Endometrial microvascular endothelial cells (primary cell): ENCODE measurements around the gene PRSS22. TPM values are rescaled to one million over a fixed set of nuclear protein-coding genes. Genes with fewer than 3 reads are reported as not detected.

ENCODE experiments used
- in situ Hi-C: cut with HindIII; loops from 2 replicates; pipeline ENCODE4 v1.10.0; 2017; ENCODE audit warnings: low sequenced_read_pairs, low pct_unique_long_range_greater_than_20kb; ENCODE audit errors: inconsistent ontology term
- total RNA-seq: library from RNA; depleted of rRNA; stranded (reverse); fragments of >200 nt; gene quantifications from one replicate; pipeline ENCODE4 v1.2.3, GENCODE V29; 2015; ENCODE audit errors: inconsistent ontology term

The PRSS22 gene
- total RNA-seq, 1 donor from 2014 or later, result not detected

DNA sequence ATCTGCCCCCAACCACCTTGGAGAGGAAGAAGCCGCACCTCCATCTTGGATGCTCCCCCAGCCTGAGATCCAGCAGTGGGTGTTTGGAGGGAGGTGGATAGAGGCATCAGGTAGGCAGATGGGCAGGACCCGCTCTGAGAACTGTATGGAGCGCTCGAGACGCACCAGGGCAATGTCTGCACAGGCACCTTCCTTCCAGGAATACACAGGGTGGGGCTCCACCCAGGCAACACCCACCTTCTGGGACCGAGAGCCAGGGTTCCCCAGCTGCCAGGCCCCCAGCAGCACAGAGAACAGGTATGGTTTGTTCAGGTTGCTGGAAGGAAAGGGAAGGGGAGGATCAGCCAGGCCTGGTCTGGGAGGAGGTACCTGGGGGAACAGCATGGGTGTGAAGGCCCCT is 2.4 kb downstream of the PRSS22 start:
- in situ Hi-C loops, result no loop called here

DNA sequence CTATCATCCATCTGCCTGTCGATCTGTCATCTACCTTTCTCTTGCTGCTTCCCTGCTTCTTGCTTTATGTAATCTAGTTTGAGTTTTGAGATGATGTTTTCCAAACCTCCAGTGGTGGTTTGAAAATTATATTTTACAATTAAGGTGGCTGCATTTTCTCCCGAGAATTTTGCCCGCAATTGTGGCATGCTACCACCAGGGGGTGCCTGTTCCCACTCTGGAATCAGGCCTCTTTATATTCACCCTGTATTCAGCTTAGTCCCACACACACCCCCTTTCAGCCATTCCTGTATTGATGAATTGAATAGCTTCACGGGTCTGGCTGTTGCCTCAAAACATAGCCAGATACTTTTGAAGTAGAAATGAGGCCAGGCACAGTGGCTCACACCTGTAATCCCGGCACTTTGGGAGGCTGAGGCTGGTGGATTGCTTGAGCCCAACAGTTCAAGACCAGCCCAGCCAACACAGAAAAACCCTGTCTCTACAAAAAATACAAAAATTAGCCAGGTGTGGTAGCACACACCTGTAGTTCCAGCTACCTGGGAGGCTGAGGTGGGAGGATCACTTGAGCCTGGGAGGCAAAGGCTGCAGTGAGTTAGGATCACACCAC is 3.2 kb downstream of the PRSS22 start:
- in situ Hi-C loops, result no loop called here

DNA sequence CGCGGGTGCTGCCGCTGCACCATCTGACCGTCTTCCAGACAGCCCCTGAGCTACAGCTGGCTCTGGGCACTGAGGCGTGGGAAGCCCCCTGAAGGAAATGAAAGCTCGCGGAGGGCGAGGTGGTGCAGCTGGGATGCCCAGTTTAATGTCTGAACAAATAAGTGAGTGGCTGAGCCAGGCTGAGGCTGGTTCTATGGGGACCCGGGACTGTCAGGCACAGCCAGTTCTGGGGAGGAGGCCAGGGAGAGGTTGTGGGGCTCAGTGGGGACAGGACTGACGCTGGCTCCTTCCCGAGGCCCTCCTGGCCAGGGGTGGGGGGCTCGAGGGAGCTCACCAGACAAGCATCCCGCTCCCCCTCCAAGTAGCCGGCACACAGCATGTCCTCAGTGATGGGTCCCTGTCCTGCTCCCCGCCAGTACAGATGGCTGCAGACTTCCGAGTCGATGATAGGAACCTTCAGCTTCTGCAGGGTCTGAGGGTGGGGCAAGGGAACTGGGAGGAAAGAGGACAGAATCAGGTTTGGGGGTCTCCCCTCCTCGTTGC is 4.4 kb downstream of the PRSS22 start:
- in situ Hi-C loops, result no loop called here

DNA sequence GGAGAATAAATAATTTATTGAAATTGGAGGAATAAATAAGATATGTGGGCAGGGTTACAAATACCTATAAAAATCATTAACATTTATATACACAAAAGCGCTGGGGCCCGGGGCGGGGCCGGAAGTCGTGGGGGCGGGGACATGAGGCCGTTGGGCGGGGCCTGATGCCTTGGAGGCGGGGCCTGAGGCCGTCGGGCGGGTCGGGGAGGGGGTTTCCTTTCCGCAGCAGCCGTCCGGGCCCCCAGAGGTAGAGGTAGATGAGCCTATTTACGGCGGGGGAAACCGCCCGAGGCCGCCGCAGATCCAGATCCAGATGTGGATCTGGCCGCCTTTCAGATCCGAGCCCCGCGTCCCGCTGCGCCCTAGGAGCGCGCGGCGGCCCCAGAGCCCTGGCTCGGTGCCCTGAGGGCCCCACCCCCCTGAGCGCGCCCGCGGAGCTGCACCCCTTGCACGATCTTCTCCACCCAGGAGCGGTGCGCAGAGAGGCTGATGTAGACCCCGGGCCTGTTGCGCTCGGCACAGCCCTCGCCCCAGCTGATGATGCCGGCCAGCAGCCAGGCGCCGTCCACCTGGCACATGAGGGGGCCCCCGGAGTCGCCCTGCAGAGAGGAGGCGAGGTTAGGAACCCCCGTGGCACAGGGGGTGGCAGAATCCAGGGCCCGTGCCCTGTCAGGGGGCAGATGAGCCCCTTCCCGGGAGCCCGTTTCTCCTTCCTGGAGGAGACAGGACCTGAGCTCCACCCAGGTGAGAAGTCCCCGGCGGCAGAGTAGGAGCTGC is 5.1 kb downstream of the PRSS22 start:
- in situ Hi-C loops, result no loop called here

DNA sequence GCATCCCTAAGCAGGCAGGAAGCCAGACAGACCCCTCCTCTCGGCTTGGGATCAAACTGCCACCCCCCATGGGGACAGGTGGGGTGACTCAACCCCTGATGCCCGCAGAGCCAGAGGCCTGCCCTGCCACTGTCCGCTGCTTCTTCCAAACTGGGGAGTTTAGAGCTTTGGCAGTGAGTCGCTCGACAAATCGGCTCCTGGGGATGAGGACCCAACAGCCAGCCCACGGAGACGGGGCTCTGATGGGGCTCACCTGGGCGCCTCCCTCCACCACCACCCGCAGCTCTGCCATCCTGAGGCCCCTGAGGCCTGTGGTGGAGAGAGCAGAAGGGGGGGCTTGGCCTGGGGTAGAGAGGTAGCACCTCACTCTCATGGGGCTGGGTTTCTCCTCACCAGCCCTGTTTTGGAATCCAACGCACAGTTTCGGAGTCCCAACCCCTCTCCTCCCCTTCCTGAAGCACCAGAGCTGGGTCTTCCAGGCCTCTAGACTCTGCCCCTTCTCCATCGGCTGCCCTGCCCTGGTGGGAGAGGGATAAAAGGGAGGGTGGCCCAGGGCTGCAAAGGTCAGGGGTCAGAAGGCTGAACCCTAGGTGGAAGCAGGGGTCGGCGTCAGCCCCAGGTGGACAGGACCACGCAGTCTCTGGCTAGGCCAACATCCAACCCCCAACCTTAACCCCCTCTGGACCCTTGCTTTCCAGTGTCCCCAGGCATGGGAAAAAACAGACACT is 5.8 kb downstream of the PRSS22 start:
- in situ Hi-C loops, result no loop called here

DNA sequence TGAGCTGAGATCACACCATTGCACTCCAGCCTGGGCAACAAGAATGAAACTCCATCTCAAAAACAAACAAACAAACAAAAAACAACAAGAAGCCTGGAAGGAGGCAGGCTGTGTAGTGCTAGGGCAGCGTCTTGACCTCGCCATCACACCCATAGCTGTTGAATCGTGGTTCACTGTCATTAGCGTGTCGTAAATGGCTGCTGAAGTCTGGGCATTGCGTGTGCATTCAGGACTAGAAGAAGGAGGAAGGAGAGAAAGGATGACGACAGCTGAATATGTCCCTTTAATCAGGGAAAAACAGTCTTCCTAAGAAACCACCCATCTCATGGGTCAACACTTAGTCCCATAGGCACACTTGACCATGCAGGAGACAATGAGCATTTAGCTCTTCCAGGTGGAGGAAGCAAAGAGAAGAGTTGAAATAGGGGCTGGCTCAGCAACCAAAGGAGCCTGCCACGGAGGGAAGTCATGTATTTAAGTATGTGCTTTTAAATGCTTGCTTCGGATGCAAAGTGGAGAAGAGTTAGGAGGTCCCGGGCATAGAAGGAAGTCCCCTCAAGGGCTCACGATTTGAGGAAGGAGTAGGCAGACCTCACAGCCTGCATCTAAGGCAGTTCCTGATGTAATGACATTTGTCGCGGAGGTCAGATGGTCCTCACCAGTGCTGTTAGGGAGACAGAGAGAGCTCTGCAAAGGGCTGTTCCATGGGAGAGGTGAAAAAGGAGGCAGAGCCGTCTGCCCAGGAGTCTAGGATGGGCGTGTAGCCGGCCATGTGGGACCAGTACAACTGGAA is 8.8 kb downstream of the PRSS22 start:
- in situ Hi-C loops, result no loop called here

DNA sequence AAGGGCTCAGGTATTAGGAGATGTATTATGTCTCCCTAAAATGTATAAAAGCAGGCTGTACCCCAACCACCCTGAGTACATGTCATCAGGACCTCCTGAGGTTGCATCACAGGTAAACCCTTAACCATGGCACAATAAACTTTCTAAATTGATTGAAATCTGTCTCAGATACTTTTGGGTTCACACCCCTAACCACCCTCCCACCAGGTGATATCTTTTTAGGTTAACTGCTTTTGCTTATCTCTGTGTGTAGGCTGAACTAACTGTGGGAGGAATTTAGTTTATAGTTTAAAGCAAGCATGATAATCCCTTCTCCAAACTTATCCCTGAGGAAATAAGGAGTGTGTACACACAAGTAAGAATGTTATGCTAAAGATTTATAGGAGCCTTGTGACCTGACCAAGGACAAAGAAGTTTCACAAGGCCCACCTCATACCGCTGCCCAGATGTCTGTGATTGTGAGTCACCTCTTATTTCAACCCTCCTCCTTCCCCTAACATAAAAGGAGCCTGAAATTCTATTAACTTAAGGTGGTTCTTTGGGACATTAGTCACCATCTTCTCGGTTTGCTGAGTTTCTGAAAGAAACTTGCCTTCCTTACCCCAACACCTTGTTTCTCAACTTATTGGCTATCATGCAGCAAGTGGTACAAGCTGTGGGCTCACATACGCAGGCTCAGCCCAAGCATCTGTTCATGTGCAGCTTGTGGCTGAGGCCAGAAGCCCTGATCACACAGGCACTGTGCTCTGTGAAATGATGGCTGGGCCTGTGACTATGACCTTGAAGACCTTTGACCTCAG is 11.3 kb downstream of the PRSS22 start:
- in situ Hi-C loops, result no loop called here

DNA sequence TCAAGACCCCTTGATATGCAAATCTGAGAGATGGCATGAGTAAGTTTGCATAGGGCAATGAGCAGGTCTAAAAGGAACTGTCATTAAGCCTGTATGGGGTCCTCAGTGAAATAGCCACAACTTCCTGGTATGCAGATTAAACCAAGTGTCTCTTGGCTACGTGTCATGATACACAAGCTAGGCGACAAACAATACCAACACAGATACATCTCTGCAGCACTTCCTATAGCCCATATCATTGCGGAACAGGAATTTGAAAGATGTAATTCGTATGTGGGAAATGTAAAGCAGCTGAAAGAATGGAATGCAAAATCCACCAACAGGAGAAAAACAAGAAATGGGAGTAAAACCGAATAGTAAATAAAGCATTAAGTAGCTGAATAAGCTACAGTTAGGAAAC is 12.9 kb downstream of the PRSS22 start:
- in situ Hi-C loops, result no loop called here

DNA sequence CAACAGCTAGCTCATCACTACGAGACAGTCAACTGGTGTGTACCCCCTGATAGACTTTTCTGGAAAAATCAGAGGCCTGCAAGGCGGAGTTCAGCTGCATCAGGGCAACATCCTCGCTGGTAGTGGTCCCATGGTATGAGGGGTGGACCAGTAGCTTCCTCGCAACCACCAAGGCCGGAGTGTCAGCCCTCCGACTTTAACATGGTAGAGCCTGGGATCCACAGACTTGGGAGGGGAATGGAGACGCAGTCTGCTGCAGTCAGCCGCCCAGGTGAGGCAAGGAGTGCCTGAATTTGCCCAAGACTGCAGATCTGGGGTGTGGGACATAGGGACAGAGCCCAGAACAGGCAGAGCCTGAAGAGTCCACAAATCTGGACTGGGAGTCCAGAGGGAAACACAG is 14.4 kb downstream of the PRSS22 start:
- in situ Hi-C loops, result no loop called here

DNA sequence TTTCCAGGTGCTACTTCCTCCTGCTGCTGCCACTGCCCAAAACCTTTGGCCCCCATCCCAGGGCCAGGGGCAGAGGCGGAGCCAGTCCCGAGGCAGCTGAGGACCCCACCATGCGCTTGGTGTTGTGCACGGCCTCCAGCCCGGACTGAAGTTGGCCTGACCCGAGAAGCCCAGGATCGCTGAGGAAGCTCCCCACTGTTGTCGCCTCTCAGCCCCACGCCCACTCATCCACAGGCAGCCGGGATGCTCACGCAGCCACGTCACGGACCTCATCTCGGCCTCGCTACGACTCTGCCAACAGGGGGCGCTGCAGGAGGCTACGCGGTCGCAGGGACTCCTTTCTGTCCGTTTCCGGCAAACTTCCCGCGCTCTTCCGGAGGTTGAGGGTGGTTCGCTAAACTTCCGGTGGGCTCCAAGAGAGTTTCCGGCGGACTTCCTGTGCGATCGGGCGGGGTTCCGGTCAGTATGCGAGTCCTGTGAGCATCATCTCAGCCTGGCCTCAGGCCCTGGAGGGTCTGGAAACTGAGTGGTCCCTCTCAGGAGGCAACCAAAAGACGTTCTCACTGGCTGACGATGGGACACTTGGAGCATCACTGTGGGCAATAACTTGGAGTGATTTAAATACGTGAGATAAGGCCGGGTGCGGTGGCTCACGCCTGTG is 15.5 kb downstream of the PRSS22 start:
- in situ Hi-C loops, result no loop called here

DNA sequence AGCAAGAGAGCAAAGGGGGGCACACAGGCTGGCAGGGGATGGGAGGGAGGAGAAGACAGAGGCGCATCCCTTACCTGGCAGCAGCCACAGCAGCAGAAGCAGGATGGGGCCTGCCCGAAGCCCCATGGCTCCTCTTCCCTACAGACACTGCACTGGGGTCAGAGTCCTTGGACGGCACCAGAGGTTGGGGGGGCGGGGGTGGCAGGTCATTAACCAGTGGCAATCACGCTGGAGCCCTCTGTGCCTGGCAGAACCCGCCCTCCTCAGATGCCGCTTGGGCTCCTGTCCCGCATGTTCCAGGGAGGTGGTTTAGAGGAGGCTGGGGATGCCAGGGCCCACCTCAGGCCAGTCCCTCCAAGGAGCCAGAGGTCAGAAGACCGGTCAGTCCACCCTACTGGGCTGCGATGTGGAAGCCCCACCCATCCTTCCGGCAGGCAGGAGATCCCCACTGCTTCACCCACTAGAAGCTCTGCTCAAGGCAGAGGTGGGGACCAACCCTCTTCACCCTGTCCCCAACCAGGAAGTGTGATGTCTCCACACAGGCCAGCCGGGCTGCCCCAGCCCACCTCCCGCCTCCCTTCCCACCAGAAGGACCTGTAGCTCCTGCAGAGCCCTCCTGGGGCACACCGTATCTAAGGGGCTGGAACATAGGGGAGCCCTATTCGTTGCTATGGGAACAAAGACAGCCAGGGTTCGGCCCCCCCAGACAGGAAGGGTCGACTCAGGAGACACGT is 16.2 kb downstream of the PRSS22 start:
- in situ Hi-C loops, result no loop called here

DNA sequence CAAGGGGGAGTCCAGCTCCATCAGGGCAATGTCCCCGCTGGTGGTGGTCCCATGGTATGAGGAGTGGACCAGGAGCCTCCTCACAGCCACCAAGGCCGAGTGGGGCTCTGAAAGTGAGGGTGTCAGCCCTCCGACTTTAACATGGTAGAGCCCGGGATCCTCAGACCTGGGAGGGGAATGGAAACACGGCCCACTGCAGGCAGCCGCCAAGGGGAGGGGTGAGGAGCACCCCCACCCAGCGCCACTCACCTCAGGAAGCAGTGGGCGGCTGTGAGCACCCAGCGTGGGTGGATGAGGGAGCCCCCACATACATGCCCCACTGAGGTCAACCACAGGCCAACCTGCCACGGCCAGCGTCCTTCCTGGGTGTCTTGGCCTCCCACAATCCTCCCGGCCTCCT is 17.1 kb downstream of the PRSS22 start:
- in situ Hi-C loops, result no loop called here

DNA sequence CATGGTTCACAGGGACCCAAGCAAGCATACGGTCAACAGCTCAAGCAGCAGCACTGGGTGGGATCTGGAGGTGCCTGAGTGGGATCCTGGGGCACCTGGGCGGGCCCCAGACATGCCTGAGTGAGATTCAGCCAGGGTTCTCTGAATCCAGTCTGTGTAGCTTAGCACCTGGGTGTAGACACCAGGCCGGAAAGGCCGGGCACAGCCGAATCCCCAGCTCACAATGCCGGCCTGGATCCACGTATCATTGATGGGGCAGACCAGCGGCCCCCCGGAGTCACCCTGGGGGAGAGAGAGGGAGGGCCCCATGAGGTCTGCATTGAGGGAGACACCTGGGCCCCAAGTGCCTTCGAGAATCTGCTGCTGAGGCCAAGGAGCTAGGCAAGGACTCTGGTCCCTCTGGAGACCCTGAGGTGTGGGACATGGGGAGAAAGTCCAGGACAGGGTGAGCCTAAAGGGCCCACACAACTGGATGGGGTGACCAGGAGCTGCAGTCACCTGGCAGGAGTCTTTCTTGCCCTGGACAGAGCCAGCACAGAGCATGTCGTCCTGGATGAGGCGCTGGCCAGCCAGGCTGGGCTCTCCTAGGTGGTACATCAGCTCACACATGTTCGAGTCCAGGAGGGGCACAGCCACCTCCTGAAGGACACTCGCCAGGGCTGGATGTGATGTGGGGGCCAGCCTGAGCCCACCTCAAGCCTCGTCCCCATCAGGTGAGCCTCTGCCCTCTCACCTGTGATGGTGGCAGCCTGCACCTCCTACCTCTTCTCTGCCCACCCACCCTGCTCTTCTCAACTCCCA is 18.1 kb downstream of the PRSS22 start:
- in situ Hi-C loops, result no loop called here

DNA sequence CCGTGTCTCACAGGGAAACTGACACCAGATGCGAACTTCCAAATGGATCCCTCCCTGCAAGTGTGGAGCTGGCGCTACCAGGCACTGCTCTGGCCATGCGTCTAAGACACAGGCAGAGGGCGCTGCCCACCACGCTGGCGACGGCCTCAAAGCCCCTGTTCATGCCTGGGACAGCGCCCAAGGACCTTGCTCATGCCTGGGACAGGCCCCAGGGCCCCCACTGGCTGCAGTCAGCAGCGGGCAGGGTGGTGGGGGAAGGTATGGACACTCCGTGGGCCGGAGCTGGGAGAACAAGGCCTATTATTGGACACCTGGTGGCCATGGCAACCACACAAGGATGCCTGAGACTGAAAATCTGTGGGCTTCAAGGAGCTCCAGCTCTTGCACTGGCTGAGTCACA is 19.0 kb downstream of the PRSS22 start:
- in situ Hi-C loops, result no loop called here

DNA sequence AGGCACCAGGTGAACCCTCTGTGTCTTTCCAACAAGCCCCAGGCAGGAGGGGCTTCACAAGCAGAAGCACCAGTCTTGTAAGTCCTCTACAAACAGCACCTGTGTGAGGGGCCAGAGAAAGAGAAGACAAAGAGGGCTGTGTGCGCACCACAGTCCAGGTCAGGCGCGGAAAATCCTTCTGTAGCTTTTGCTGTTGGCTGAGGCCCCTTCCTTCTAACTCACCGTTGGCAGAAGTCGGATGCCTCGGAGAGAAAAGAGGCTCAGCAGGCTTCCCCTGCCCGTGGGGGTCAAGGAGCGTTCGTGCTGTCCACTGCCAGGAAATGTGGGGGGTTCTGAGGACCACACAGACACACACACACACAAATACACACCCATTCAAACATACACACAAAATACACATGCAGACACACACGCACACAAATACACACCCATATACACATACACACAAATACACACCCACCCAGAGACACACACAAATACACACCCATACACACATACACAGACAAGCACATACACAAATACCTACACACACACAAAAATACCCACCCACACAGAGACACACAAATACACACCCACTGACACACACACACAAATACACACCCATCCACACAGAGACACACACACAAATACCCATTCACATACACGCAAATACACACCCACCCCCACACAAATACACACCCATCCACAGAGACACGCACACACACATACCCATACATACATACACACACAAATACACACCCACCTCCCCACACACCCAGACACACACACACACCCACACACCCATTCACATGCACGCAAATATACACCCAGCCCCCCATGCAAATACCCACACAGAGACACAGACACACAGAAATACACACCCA is 21.1 kb downstream of the PRSS22 start:
- in situ Hi-C loops, result no loop called here
